ENCODE measurements around the gene SEC11C.
A peak's percentile ranks its signal among the peaks of the same experiment; 100 is the strongest.

SEC11C gene

GRCh38 chr18:59139615-59140301 lies at the start of gene SEC11C:
SEC11C (plus strand) TSS chr18:59139884; CDS start chr18:59139949, 65 bp downstream.
- POLR2A ChIA-PET (ENCODE audit: low non-redundant PET), result no interaction called here
- peak within 1 kb of the TSS; percentile 78 for H3K27ac ChIP-seq

GRCh38 chr18:59090966-59091603 lies 48.6 kb upstream of the SEC11C start:
- ChIA-PET POLR2A (ENCODE audit: low non-redundant PET) (no interaction called here), CTCF (interaction anchor here (0.5 kb wide), 1 partner anchor 320 kb away, joined by 3 read pairs; no protein-coding TSS in a partner anchor)
- TF ChIP-seq, protein P1, sequence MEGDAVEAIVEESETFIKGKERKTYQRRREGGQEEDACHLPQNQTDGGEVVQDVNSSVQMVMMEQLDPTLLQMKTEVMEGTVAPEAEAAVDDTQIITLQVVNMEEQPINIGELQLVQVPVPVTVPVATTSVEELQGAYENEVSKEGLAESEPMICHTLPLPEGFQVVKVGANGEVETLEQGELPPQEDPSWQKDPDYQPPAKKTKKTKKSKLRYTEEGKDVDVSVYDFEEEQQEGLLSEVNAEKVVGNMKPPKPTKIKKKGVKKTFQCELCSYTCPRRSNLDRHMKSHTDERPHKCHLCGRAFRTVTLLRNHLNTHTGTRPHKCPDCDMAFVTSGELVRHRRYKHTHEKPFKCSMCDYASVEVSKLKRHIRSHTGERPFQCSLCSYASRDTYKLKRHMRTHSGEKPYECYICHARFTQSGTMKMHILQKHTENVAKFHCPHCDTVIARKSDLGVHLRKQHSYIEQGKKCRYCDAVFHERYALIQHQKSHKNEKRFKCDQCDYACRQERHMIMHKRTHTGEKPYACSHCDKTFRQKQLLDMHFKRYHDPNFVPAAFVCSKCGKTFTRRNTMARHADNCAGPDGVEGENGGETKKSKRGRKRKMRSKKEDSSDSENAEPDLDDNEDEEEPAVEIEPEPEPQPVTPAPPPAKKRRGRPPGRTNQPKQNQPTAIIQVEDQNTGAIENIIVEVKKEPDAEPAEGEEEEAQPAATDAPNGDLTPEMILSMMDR (conservative IDR thresholded peaks at IDR 0.05; ENCODE audit: low read depth), result no peak
- DNase-seq (ENCODE audit: low spot score), result no peak
- H3K27ac ChIP-seq, result no peak overlapping the region

More at GRCh38 chr18:59139615-59140301, at the start of gene SEC11C:
- peak; percentile 89 for DNase-seq (ENCODE audit: low spot score)
- CTCF ChIA-PET, result no interaction called here
- TF ChIP-seq, protein P1 (conservative IDR thresholded peaks at IDR 0.05; ENCODE audit: low read depth), result no peak

GRCh38 chr18:59093668-59094067 lies 46.0 kb upstream of the SEC11C start:
- no peak for DNase-seq (ENCODE audit: low spot score)
- ChIA-PET CTCF (no interaction called here), POLR2A (ENCODE audit: low non-redundant PET) (no interaction called here)
- TF ChIP-seq, protein P1 (conservative IDR thresholded peaks at IDR 0.05; ENCODE audit: low read depth), result no peak
- no peak overlapping the region for H3K27ac ChIP-seq

DNA sequence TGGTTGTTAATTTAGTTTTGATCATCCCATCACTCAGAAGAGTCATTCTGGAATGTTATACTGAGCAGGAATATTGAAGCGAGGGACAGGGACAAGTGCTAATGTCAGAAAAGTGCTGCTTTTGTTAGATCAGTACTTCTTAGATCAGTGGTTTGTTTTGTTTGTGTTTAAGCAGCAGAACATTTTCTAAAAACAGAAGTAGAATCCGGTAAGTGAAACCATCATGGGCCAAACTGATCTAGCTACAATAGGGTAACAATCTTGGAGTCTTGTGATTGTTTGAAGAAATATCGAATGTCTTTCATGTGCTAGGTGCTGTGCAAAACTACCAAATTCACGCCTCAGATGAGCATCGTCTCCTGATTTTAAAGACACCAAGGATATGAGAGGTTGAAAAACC lies 45.1 kb upstream of the SEC11C start:
- DNase-seq (ENCODE audit: low spot score), result no peak
- POLR2A ChIA-PET (ENCODE audit: low non-redundant PET), result no interaction called here
- CTCF ChIA-PET, result no interaction called here
- no peak overlapping the region for H3K27ac ChIP-seq
- TF ChIP-seq, protein P1 (conservative IDR thresholded peaks at IDR 0.05; ENCODE audit: low read depth), result no peak

DNA sequence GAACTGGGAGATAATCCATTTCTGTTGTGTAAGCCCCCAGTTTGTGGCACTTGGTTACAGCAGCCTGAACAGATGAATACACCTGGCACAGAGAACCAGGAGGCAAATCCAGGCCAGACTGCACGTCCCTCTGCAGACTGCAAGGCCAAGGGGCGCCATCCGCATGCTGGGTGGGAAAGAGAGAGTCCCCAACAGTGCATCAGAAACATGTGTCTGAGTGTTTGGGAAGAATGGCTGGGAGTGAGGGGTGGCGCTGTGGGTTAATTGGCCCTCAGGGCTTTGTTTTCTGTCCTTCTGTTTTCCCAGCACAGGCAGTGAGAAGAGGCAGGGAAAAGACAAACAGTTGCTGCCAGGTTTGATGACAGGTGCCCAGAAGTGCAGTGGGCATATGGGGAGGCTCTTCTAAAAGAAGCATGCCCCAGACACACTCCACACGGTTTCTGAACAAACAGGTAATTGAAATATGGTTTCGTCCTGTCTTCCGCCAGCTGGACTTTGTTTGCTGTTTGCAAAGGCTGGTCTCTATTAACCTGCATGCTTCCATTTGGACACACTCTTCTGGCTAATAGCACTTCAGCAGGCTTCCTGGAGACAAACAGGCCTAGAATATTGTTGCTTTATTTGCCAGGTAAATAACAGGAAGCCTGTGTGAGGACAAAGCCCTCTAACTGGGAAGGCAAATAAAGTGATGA lies 43.4 kb upstream of the SEC11C start:
- H3K27ac ChIP-seq, result no peak overlapping the region
- TF ChIP-seq, protein P1 (conservative IDR thresholded peaks at IDR 0.05; ENCODE audit: low read depth), result no peak
- CTCF ChIA-PET, result no interaction called here
- POLR2A ChIA-PET (ENCODE audit: low non-redundant PET), result no interaction called here
- DNase-seq (ENCODE audit: low spot score), result no peak

DNA sequence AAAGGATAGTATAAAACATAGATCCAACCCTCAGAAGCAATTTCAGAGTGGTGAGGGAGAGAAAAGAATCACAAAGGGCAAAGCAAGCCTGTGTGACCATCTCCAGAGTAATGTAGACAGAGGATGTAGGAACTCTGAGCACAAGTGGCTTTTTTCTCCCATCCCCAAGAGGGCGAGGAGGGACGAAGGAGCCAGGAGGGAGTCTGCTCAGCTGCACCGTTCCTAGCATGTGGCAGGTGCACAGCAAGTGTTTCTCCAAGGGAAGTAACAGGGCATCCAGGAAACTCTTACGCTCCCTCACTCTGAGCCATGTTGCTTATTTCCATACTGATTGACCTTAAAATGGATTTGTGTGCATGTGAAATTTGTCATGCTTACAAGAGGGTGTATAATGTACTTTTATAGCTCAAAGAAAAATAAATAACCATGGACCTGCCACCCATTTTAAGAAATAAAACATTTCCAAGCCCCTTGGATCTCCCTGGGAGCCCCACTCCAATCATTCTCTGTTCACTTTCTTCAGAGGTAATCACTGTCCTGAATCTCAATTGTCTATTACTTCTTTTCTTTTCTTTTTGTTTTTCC lies 37.8 kb upstream of the SEC11C start:
- H3K27ac ChIP-seq, result no peak overlapping the region
- DNase-seq (ENCODE audit: low spot score), result no peak
- TF ChIP-seq, protein P1 (conservative IDR thresholded peaks at IDR 0.05; ENCODE audit: low read depth), result no peak
- ChIA-PET CTCF (no interaction called here), POLR2A (ENCODE audit: low non-redundant PET) (no interaction called here)

All from RWPE1 (cell line).